ENCODE data around the gene IL18BP. TPM values are rescaled to one million over a fixed set of nuclear protein-coding genes. Genes with fewer than 3 reads are reported as not detected.
A peak's percentile ranks its signal among the peaks of the same experiment; 100 is the strongest.

IL18BP gene
- total and polyA plus RNA-seq, 2 of the 13 experiments (the other 11 are each of a cell fraction or from before 2014, with no cell fraction given) = 4.1 to 12.8 TPM

DNA sequence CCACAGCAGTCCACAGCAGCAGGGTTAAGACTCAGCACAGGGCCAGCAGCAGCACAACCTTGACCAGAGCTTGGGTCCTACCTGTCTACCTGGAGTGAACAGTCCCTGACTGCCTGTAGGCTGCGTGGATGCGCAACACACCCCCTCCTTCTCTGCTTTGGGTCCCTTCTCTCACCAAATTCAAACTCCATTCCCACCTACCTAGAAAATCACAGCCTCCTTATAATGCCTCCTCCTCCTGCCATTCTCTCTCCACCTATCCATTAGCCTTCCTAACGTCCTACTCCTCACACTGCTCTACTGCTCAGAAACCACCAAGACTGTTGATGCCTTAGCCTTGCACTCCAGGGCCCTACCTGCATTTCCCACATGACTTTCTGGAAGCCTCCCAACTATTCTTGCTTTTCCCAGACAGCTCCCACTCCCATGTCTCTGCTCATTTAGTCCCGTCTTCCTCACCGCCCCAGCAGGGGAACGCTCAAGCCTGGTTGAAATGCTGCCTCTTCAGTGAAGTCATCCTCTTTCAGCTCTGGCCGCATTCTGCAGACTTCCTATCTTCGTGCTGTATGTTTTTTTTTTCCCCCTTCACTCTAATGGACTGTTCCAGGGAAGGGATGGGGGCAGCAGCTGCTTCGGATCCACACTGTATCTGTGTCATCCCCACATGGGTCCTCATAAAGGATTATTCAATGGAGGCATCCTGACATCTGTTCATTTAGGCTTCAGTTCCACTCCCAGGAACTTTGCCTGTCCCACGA, 3.3 kb downstream of the IL18BP start (continued):
- TF ChIP-seq POLR2AphosphoS5 (IDR thresholded peaks at IDR 0.05; ENCODE audit: low read depth, low read length) (peak; percentile 24; the same call in 1 of the 2 replicates), ATF1 (CRISPR knock-in tag; IDR thresholded peaks at IDR 0.05) (no peak), POLR2G (IDR thresholded peaks at IDR 0.05; ENCODE audit: low read depth, low read length) (peak; percentile 9; the same call in 1 of the 2 replicates), PCBP2 (optimal IDR thresholded peaks at IDR 0.05; ENCODE audit: low read depth, low read length, poor library complexity, severe bottlenecking) (no peak)
- TF ChIP-seq, protein P1, sequence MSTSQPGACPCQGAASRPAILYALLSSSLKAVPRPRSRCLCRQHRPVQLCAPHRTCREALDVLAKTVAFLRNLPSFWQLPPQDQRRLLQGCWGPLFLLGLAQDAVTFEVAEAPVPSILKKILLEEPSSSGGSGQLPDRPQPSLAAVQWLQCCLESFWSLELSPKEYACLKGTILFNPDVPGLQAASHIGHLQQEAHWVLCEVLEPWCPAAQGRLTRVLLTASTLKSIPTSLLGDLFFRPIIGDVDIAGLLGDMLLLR (CRISPR knock-in tag; IDR thresholded peaks at IDR 0.05) = no peak
- TF ChIP-seq, protein P2, sequence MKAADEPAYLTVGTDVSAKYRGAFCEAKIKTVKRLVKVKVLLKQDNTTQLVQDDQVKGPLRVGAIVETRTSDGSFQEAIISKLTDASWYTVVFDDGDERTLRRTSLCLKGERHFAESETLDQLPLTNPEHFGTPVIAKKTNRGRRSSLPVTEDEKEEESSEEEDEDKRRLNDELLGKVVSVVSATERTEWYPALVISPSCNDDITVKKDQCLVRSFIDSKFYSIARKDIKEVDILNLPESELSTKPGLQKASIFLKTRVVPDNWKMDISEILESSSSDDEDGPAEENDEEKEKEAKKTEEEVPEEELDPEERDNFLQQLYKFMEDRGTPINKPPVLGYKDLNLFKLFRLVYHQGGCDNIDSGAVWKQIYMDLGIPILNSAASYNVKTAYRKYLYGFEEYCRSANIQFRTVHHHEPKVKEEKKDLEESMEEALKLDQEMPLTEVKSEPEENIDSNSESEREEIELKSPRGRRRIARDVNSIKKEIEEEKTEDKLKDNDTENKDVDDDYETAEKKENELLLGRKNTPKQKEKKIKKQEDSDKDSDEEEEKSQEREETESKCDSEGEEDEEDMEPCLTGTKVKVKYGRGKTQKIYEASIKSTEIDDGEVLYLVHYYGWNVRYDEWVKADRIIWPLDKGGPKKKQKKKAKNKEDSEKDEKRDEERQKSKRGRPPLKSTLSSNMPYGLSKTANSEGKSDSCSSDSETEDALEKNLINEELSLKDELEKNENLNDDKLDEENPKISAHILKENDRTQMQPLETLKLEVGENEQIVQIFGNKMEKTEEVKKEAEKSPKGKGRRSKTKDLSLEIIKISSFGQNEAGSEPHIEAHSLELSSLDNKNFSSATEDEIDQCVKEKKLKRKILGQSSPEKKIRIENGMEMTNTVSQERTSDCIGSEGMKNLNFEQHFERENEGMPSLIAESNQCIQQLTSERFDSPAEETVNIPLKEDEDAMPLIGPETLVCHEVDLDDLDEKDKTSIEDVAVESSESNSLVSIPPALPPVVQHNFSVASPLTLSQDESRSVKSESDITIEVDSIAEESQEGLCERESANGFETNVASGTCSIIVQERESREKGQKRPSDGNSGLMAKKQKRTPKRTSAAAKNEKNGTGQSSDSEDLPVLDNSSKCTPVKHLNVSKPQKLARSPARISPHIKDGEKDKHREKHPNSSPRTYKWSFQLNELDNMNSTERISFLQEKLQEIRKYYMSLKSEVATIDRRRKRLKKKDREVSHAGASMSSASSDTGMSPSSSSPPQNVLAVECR (CRISPR knock-in tag; IDR thresholded peaks at IDR 0.05; ENCODE audit: borderline replicate concordance) = no peak
- TF ChIP-seq, protein P3, sequence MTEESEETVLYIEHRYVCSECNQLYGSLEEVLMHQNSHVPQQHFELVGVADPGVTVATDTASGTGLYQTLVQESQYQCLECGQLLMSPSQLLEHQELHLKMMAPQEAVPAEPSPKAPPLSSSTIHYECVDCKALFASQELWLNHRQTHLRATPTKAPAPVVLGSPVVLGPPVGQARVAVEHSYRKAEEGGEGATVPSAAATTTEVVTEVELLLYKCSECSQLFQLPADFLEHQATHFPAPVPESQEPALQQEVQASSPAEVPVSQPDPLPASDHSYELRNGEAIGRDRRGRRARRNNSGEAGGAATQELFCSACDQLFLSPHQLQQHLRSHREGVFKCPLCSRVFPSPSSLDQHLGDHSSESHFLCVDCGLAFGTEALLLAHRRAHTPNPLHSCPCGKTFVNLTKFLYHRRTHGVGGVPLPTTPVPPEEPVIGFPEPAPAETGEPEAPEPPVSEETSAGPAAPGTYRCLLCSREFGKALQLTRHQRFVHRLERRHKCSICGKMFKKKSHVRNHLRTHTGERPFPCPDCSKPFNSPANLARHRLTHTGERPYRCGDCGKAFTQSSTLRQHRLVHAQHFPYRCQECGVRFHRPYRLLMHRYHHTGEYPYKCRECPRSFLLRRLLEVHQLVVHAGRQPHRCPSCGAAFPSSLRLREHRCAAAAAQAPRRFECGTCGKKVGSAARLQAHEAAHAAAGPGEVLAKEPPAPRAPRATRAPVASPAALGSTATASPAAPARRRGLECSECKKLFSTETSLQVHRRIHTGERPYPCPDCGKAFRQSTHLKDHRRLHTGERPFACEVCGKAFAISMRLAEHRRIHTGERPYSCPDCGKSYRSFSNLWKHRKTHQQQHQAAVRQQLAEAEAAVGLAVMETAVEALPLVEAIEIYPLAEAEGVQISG (CRISPR knock-in tag; IDR thresholded peaks at IDR 0.05) = no peak
